Gastroesophageal sphincter (tissue), 4 donors: Measurements from ENCODE around the gene OR7G2. TPM values are rescaled to one million over a fixed set of nuclear protein-coding genes. Genes with fewer than 3 reads are reported as not detected.
"Not testable (repeated sequence)": the region's sequence is repeated elsewhere in the genome, so short reads cannot be mapped to it uniquely, and the experiment has no call there.

Experiments
- ATAC-seq: fragments of 150-250 bp; one replicate; pipeline ENCODE4 v1.9.1; 2016; ENCODE audit warnings: mild to moderate bottlenecking, moderate library complexity
- H3K27ac ChIP-seq, 4 donors: fragments of 200-600 bp; sonication (generic) in 3 of 4; 1 replicate in 3 of 4; 2 replicates in 1 of 4; pipeline ENCODE4 v1.5.1; 2016 to 2019
- H3K27me3 ChIP-seq: fragments of 200-600 bp; sonication (generic); one replicate; pipeline ENCODE4 v1.5.1; 2019
- H3K36me3 ChIP-seq, 2 donors: fragments of 200-600 bp; sonication (generic); one replicate each; pipeline ENCODE4 v1.5.1; 2019; ENCODE audit warnings: control low read depth in 1 of 2
- H3K4me1 ChIP-seq, 3 donors: fragments of 200-600 bp; sonication (generic); 1 replicate in 2 of 3; 2 replicates in 1 of 3; pipeline ENCODE4 v1.5.1; 2016 to 2019; ENCODE audit warnings: control low read depth in 2 of 3
- H3K4me3 ChIP-seq, 2 donors: fragments of 200-600 bp; sonication (generic); one replicate each; pipeline ENCODE4 v1.5.1; 2019; ENCODE audit warnings: mild to moderate bottlenecking in 1 of 2, moderate library complexity in 1 of 2
- H3K9me3 ChIP-seq, 3 donors: fragments of 200-600 bp; sonication (generic); one replicate each; pipeline ENCODE4 v1.5.1; 2017 to 2019; ENCODE audit warnings: control low read depth in 2 of 3
- EP300 ChIP-seq: sonication (generic); formaldehyde crosslinking; IDR thresholded peaks from one replicate; pipeline ENCODE4 v1.6.1; 2017; ENCODE audit warnings: antibody characterized with exemption, mild to moderate bottlenecking
- POLR2A ChIP-seq, 2 donors: fragments of 450-650 bp; IDR thresholded peaks; one replicate each; pipeline ENCODE4 v1.6.1; 2017; ENCODE audit warnings: antibody characterized with exemption in 2 of 2, mild to moderate bottlenecking in 2 of 2, moderate library complexity in 1 of 2
- POLR2AphosphoS5 ChIP-seq: sonication (generic); formaldehyde crosslinking; IDR thresholded peaks from one replicate; pipeline ENCODE4 v1.6.1; 2017; ENCODE audit warnings: antibody characterized with exemption
- WGBS, 2 donors: methylation state at CpG; one replicate each; pipeline ENCODE4 v1.1.5; 2018; ENCODE audit warnings: low coverage in 1 of 2; 5-methylcytosine and 5-hydroxymethylcytosine counted together
- small RNA-seq, 4 donors: library from RNA; depleted of rRNA; stranded (forward); fragments of <200 nt; gene quantifications; one replicate each; pipeline ENCODE3, GENCODE V24; 2016
- total RNA-seq, 4 donors: library from RNA; depleted of rRNA; stranded (reverse); fragments of >200 nt; gene quantifications; one replicate each; pipeline ENCODE4 v1.1.0, GENCODE V29; 2016
- TF ChIP-seq, protein P1 (sequence below), 4 experiments: fragments of 200-600 bp in 2 of 4; fragments of 450-650 bp in 2 of 4; sonication (generic) in 1 of 4; IDR thresholded peaks; one replicate each; pipeline ENCODE4 v1.5.1; 2017 to 2019; ENCODE audit warnings: antibody characterized with exemption in 4 of 4, mild to moderate bottlenecking in 2 of 4, moderate library complexity in 2 of 4

OR7G2 gene
- total RNA-seq, 4 donors from 2014 or later: not detected

DNA sequence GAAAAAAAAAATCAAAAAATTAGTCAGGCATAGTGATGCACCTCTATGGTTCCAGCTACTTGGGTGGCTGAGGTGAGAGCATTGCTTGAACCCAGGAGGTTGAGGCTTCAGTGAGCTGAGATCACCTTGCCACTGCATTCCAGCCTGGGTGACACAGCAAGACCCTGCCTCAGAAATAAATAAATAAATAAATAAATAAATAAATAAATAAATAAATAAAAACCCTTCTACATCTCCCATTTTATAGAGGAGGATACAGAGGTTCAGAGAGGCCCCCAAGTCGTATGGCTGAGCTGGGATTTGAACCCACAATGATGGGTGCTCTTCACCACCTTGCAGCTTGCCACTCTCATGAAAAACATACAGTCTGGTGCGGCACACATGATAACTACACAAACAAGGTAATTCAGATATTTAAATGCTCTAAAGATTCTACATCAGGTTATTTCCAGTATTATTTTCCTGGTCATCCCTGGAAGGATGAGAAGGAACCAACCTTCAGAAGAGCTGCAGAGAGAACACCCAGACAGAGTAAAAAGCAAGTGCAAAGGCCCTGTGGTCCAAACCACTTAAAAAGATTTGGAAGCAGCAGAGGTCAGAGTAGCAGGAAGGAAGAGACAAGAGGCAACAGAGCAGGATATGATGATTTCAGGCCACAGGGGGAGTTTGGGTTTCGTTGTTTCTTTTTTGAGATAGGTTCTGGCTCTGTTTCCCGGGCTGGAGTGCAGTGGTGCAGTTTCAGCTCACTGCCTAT is 49.6 kb downstream of the OR7G2 start:
- ATAC-seq: no peak
- H3K27ac ChIP-seq: no peak overlapping the region
- no peaks in the 10 kb centered on the region for H3K36me3 ChIP-seq
- TF ChIP-seq POLR2A (IDR thresholded peaks at IDR 0.05) (no peak), EP300 (no peak), POLR2AphosphoS5 (no peak)
- H3K27me3 ChIP-seq: peaks cover 14% of the 10 kb centered on the region
- H3K9me3 ChIP-seq: no peaks in the 10 kb centered on the region
- no peaks in the 10 kb centered on the region for H3K4me1 ChIP-seq
- 68 to 87% methylated on average over 4 of the region's 4 CpGs for WGBS, 2 donors
- no peak overlapping the region for H3K4me3 ChIP-seq

GRCh38 chr19:9056131-9056530 is 51.1 kb downstream of the OR7G2 start:
- H3K27ac ChIP-seq, H3K9me3 ChIP-seq, H3K4me3 ChIP-seq, H3K4me1 ChIP-seq, ATAC-seq, H3K36me3 ChIP-seq: not testable (repeated sequence)
- peaks cover 14% of the 10 kb centered on the region for H3K27me3 ChIP-seq
- WGBS, 2 donors: 90% methylated on average over 9 of the region's 9 CpGs; no CpG with 5 or more reads in 1 of the 2 donors

DNA sequence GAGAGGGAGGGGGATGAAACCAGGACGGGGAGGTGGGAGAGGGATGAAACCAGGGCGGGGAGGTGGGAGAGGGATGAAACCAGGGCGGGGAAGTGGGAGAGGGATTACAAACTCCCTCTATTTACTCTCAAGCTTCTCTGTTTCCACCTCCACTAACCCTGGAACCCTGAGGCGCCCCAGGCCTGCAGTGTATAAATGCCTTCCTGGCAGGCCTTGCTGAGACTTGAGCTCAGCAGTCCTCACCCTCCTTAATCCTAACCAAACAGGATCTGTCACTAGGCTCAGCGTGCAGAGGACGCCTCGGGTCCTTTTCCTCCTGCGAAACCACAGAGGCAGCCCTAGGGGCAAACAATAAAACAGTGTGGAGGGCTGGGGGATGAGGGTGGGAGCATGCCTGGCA is 52.5 kb downstream of the OR7G2 start:
- TF ChIP-seq POLR2A (IDR thresholded peaks at IDR 0.05): no peak
- no peak for TF ChIP-seq POLR2AphosphoS5
- TF ChIP-seq EP300: no peak
- TF ChIP-seq, protein P1, sequence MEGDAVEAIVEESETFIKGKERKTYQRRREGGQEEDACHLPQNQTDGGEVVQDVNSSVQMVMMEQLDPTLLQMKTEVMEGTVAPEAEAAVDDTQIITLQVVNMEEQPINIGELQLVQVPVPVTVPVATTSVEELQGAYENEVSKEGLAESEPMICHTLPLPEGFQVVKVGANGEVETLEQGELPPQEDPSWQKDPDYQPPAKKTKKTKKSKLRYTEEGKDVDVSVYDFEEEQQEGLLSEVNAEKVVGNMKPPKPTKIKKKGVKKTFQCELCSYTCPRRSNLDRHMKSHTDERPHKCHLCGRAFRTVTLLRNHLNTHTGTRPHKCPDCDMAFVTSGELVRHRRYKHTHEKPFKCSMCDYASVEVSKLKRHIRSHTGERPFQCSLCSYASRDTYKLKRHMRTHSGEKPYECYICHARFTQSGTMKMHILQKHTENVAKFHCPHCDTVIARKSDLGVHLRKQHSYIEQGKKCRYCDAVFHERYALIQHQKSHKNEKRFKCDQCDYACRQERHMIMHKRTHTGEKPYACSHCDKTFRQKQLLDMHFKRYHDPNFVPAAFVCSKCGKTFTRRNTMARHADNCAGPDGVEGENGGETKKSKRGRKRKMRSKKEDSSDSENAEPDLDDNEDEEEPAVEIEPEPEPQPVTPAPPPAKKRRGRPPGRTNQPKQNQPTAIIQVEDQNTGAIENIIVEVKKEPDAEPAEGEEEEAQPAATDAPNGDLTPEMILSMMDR (IDR thresholded peaks at IDR 0.05): no peak
- Histone ChIP-seq H3K4me1 (no peaks in the 10 kb centered on the region), H3K27me3 (peaks cover 14% of the 10 kb centered on the region), H3K4me3 (no peak overlapping the region), H3K9me3 (no peaks in the 10 kb centered on the region), H3K36me3 (no peaks in the 10 kb centered on the region), H3K27ac (no peak overlapping the region)
- WGBS, 2 donors: 40 to 45% methylated on average over 2 to 4 of the region's 8 CpGs
- no peak for ATAC-seq

- no peak for ATAC-seq
- Histone ChIP-seq H3K36me3 (no peaks in the 10 kb centered on the region), H3K27me3 (peaks cover 14% of the 10 kb centered on the region), H3K4me1 (no peaks in the 10 kb centered on the region), H3K9me3 (no peaks in the 10 kb centered on the region), H3K27ac (no peak overlapping the region), H3K4me3 (no peak overlapping the region)
- 79% methylated on average over 5 to 6 of the region's 8 CpGs for WGBS, 2 donors
- TF ChIP-seq EP300: no peak
- TF ChIP-seq, protein P1 (IDR thresholded peaks at IDR 0.05): no peak
- no peak for TF ChIP-seq POLR2A (IDR thresholded peaks at IDR 0.05)
- no peak for TF ChIP-seq POLR2AphosphoS5
Observed at GRCh38 chr19:9054207-9054606, 53.1 kb downstream of the OR7G2 start.

DNA sequence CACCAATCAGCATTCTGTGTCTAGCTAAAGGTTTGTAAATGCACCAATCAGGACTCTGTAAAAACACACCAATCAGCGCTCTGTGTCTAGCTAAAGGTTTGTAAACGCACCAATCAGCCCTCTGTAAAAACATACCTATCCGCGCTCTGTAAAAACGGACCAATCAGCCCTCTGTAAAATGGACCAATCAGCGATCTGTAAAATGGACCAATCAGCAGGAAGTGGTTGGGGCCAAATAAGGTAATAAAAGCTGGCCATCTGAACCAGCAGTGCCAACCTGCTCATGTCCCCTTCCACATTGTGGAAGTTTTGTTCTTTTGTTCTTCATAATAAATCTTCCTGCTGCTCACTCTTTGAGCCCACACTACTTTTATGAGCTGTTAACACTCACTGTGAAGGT is 53.6 kb downstream of the OR7G2 start:
- not testable (repeated sequence) for ATAC-seq, H3K4me3 ChIP-seq, H3K4me1 ChIP-seq, H3K27ac ChIP-seq, H3K36me3 ChIP-seq, H3K9me3 ChIP-seq
- H3K27me3 ChIP-seq: peaks cover 14% of the 10 kb centered on the region
- 83 to 96% methylated on average over 4 to 6 of the region's 6 CpGs for WGBS, 2 donors

DNA sequence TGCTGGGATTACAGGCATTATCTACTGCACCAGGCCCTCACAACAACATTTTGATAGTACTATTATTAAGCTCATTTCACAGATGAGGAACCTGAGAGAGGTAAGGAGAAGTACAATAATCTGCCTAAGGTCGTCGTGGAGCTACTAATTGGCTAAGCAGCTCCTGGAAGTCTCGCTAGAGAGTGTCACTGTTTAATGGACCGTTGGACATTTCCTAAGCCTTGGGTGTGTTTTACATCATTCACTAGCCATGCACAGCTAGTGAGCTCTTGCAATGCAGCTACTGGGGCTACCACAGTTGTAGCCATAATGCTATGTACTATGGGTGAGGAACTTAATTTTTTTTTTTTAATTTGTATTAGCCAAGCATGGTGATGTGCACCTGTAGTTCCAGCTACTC is 54.4 kb downstream of the OR7G2 start:
- Histone ChIP-seq H3K4me1 (no peaks in the 10 kb centered on the region), H3K27me3 (peaks cover 19% of the 10 kb centered on the region), H3K4me3 (no peak overlapping the region), H3K9me3 (no peaks in the 10 kb centered on the region), H3K27ac (no peak overlapping the region), H3K36me3 (no peaks in the 10 kb centered on the region)
- no peak for ATAC-seq
- WGBS, 2 donors: 83 to 96% methylated on average over 4 of the region's 4 CpGs
- TF ChIP-seq, protein P1 (IDR thresholded peaks at IDR 0.05): no peak
- TF ChIP-seq EP300: no peak
- no peak for TF ChIP-seq POLR2AphosphoS5
- no peak for TF ChIP-seq POLR2A (IDR thresholded peaks at IDR 0.05)

Small RNAs within 50 kb of the gene (small RNA-seq; reads per million reads assigned to genes)
- 0 reads per million in 4 donors for gene OR1M4P

Other genes starting within 250 kb of the OR7G2 start
- 1 to 10 TPM in 1 of 4 donors, under 1 TPM in 2, not detected in 1; under 0.01 to 2.7 (median 0.13) TPM for gene MUC16, start 97.1 kb downstream of the OR7G2 start, total RNA-seq
- not detected for gene OR1M1, start 20.4 kb downstream of the OR7G2 start, total RNA-seq
- gene OR7G1, start 8.3 kb upstream of the OR7G2 start, total RNA-seq: not detected
- gene OR7G3, start 19.5 kb upstream of the OR7G2 start, total RNA-seq: not detected
- gene ZNF317, start 32.9 kb upstream of the OR7G2 start, total RNA-seq: 10 to 100 TPM; 16.7 to 23.6 (median 20.1) TPM
- under 1 TPM in 2 of 4 donors, not detected in 2; 0.12 to 0.17 TPM for gene OR7D2, start 71.5 kb upstream of the OR7G2 start, total RNA-seq
- gene OR7D4, start 112.1 kb upstream of the OR7G2 start, total RNA-seq: not detected
- not detected for gene OR7E24, start 143.5 kb upstream of the OR7G2 start, total RNA-seq
- gene ZNF699, start 202.4 kb upstream of the OR7G2 start, total RNA-seq: 10 to 100 TPM; 12.7 to 21.5 (median 15.2) TPM
- 10 to 100 TPM; 15.4 to 22.3 (median 16.7) TPM for gene ZNF559, start 216.7 kb upstream of the OR7G2 start, total RNA-seq